Panc1 (cell line): ENCODE data around the gene PPP6R2. TPM values are rescaled to one million over a fixed set of nuclear protein-coding genes. Genes with fewer than 3 reads are reported as not detected.
"Not testable (repeated sequence)": the region's sequence is repeated elsewhere in the genome, so short reads cannot be mapped to it uniquely, and the experiment has no call there.

Source experiments
- ATAC-seq: fragments of 200-7000 bp; cut with Tn5 transposase; 2 replicates; pipeline ENCODE4 v1.9.1; 2020; ENCODE audit warnings: mild to moderate bottlenecking, moderate library complexity
- BruUV-seq: library from RNA; stranded (reverse); fragments of 400-500 nt; replicated peaks from 2 replicates; lab custom pipeline; 2021; lab: Mats Ljungman, UMichigan
- CTCF ChIA-PET: fragments of 300-600 bp; sonication (Branson Sonifier 250); formaldehyde crosslinking; loops from one replicate; lab custom pipeline; 2022; ENCODE audit warnings: antibody characterized with exemption; lab: Charles Lee
- POLR2A ChIA-PET: fragments of 300-600 bp; sonication (Branson Sonifier 250); formaldehyde crosslinking; loops from one replicate; lab custom pipeline; 2022; ENCODE audit warnings: antibody characterized with exemption; lab: Charles Lee
- DNase-seq: peaks from one replicate; pipeline ENCODE4 v3.0.0-alpha.2; 2010; ENCODE audit warnings: low read depth, low spot score
- H3K27ac ChIP-seq: 2 replicates; pipeline ENCODE4 v1.5.1; 2011; ENCODE audit warnings: mild to moderate bottlenecking, low read length, inconsistent platforms
- H3K27me3 ChIP-seq: fragments of 200-500 bp; sonication (Bioruptor generic); 2 replicates; pipeline ENCODE4 v1.6.0; 2014; ENCODE audit warnings: low read length, inconsistent platforms; ENCODE audit not compliant: control insufficient read depth, insufficient read depth
- H3K36me3 ChIP-seq: fragments of 200-500 bp; sonication (Bioruptor generic); 2 replicates; pipeline ENCODE4 v1.5.1; 2014; ENCODE audit warnings: inconsistent platforms, mild to moderate bottlenecking, low read length, moderate library complexity; ENCODE audit not compliant: control insufficient read depth, insufficient read depth
- H3K4me1 ChIP-seq: 2 replicates; pipeline ENCODE4 v1.5.1; 2011; ENCODE audit warnings: inconsistent platforms, mild to moderate bottlenecking, low read length, moderate library complexity; ENCODE audit not compliant: control insufficient read depth, insufficient read depth
- H3K4me3 ChIP-seq, 2 experiments: 2 replicates each; pipeline ENCODE4 v1.5.1; 2011 to 2012; ENCODE audit warnings: low read depth in 2 of 2, low read length in 2 of 2, mild to moderate bottlenecking in 2 of 2, inconsistent platforms in 1 of 2, moderate library complexity in 1 of 2
- H3K9me3 ChIP-seq: fragments of 200-500 bp; sonication (Bioruptor generic); 2 replicates; pipeline ENCODE4 v1.5.1; 2014; ENCODE audit warnings: low read depth, mild to moderate bottlenecking, inconsistent platforms, low read length, moderate library complexity; ENCODE audit not compliant: control insufficient read depth, insufficient read depth
- CTCF ChIP-seq: fragments of 450-650 bp; IDR thresholded peaks from 2 replicates; pipeline ENCODE4 v1.5.1; 2017; ENCODE audit warnings: mild to moderate bottlenecking
- POLR2AphosphoS5 ChIP-seq: IDR thresholded peaks from 2 replicates; pipeline ENCODE4 v1.6.1; 2012; ENCODE audit warnings: mild to moderate bottlenecking, low read depth, low read length, moderate library complexity
- REST ChIP-seq, 2 experiments: IDR thresholded peaks; 2 replicates each; pipeline ENCODE4 v1.6.1; 2011 to 2012; ENCODE audit warnings: low read depth in 2 of 2, control low read depth in 1 of 2, low read length in 1 of 2, mild to moderate bottlenecking in 1 of 2, moderate library complexity in 1 of 2; ENCODE audit not compliant: insufficient read depth in 1 of 2
- SIN3A ChIP-seq: IDR thresholded peaks from 2 replicates; pipeline ENCODE4 v1.6.1; 2012; ENCODE audit warnings: low read depth, mild to moderate bottlenecking, low read length, moderate library complexity, borderline replicate concordance; ENCODE audit not compliant: insufficient read depth
- TCF7L2 ChIP-seq: IDR thresholded peaks from 2 replicates; pipeline ENCODE4 v1.6.1; 2011; ENCODE audit warnings: mild to moderate bottlenecking, low read depth, low read length, inconsistent platforms
- in situ Hi-C: cut with HindIII; loops from 2 replicates; pipeline ENCODE4 v1.10.0; 2016; ENCODE audit warnings: low sequenced_read_pairs, low pct_unique_long_range_greater_than_20kb
- intact Hi-C: fragments of 100-400 bp; cut with micrococcal nuclease; formaldehyde crosslinking; loops from one replicate; pipeline ENCODE4 v1.10.0; 2022; ENCODE audit not compliant: unreplicated experiment
- total RNA-seq: library from RNA; stranded (reverse); gene quantifications from one replicate; pipeline ENCODE4 v1.2.1, GENCODE V29; 2021; ENCODE audit not compliant: unreplicated experiment

Gene PPP6R2
- total RNA-seq, 1 experiment from 2014 or later: 52.8 TPM

- in situ Hi-C loops: no loop called here
- POLR2A ChIA-PET: no interaction called here
- Histone ChIP-seq H3K36me3 (no peaks in the 10 kb centered on the region), H3K4me3 (no peak overlapping the region), H3K9me3 (no peaks in the 10 kb centered on the region), H3K4me1 (no peaks in the 10 kb centered on the region), H3K27ac (no peak overlapping the region), H3K27me3 (no peaks in the 10 kb centered on the region)
- ATAC-seq: no peak
- intact Hi-C loops: no loop called here
- CTCF ChIA-PET: interaction anchor here (0.6 to 0.9 kb wide), 2 partner anchors 20 to 44 kb away, joined by 3 read pairs; no protein-coding TSS in a partner anchor
- no TSS peak for BruUV-seq
- no peak for TF ChIP-seq TCF7L2
- no peak for TF ChIP-seq SIN3A
- TF ChIP-seq REST (IDR thresholded peaks at IDR 0.05; ENCODE audit: insufficient read depth in 1 of 2, low read depth in 2 of 2, low read length in 1 of 2): no peak
- TF ChIP-seq CTCF: no peak
- no peak for TF ChIP-seq POLR2AphosphoS5
- no peak for DNase-seq
These were observed 22.3 kb upstream of the PPP6R2 start for GRCh38 chr22:50320671-50321325.

GRCh38 chr22:50322382-50323104 lies 20.6 kb upstream of the PPP6R2 start:
- H3K9me3 ChIP-seq, in situ Hi-C loops, H3K27me3 ChIP-seq, H3K4me1 ChIP-seq, CTCF ChIA-PET, BruUV-seq, ATAC-seq, POLR2A ChIA-PET, DNase-seq, H3K27ac ChIP-seq, H3K36me3 ChIP-seq, intact Hi-C loops, H3K4me3 ChIP-seq: not testable (repeated sequence)

GRCh38 chr22:50323900-50324299 lies 19.2 kb upstream of the PPP6R2 start:
- intact Hi-C loops (no loop called here), in situ Hi-C loops (no loop called here)
- POLR2A ChIA-PET: no interaction called here
- TF ChIP-seq REST (IDR thresholded peaks at IDR 0.05; ENCODE audit: insufficient read depth in 1 of 2, low read depth in 2 of 2, low read length in 1 of 2): no peak
- no peak for TF ChIP-seq POLR2AphosphoS5
- TF ChIP-seq SIN3A: no peak
- TF ChIP-seq TCF7L2: no peak
- no peak for TF ChIP-seq CTCF
- BruUV-seq: no TSS peak
- H3K9me3 ChIP-seq: no peaks in the 10 kb centered on the region
- H3K4me3 ChIP-seq: no peak overlapping the region
- DNase-seq: no peak
- no peaks in the 10 kb centered on the region for H3K27me3 ChIP-seq
- CTCF ChIA-PET: interaction anchor here (0.6 kb wide), 1 partner anchor 71 kb away, joined by 3 read pairs; no protein-coding TSS in a partner anchor
- H3K27ac ChIP-seq: no peak overlapping the region
- no peaks in the 10 kb centered on the region; the same call in 1 of the 2 replicates for H3K4me1 ChIP-seq
- ATAC-seq: no peak
- H3K36me3 ChIP-seq: no peaks in the 10 kb centered on the region
